Prostate gland (tissue), 2 donors: ENCODE data around the gene HTR7.

ENCODE experiments used
- CTCF ChIP-seq, 4 experiments: fragments of 200-600 bp in 2 of 4; fragments of 450-650 bp in 2 of 4; sonication (generic) in 2 of 4; IDR thresholded peaks; 1 replicate in 3 of 4; 2 replicates in 1 of 4; pipeline ENCODE4 v1.5.1; 2016 to 2019; ENCODE audit warnings: antibody characterized with exemption in 4 of 4, mild to moderate bottlenecking in 2 of 4, moderate library complexity in 2 of 4
- POLR2A ChIP-seq: fragments of 450-650 bp; IDR thresholded peaks from one replicate; pipeline ENCODE4 v1.6.1; 2016; ENCODE audit warnings: antibody characterized with exemption, mild to moderate bottlenecking
- POLR2AphosphoS5 ChIP-seq: sonication (generic); formaldehyde crosslinking; IDR thresholded peaks from one replicate; pipeline ENCODE4 v1.6.1; 2017; ENCODE audit warnings: antibody characterized with exemption

- TF ChIP-seq POLR2A, result no peak
- no peak for TF ChIP-seq CTCF (IDR thresholded peaks at IDR 0.05)
- TF ChIP-seq POLR2AphosphoS5, result no peak
These were observed 112.3 kb downstream of the HTR7 start for GRCh38 chr10:90745565-90745964.
